Suppressor macrophage treated with lipopolysaccharide for 1 hour (primary cell): ENCODE measurements around the gene BID.

ENCODE experiments used
- DNase-seq, 3 donors: peaks; one replicate each; pipeline ENCODE4 v3.0.0-alpha.2; 2020 to 2022

BID gene

DNA sequence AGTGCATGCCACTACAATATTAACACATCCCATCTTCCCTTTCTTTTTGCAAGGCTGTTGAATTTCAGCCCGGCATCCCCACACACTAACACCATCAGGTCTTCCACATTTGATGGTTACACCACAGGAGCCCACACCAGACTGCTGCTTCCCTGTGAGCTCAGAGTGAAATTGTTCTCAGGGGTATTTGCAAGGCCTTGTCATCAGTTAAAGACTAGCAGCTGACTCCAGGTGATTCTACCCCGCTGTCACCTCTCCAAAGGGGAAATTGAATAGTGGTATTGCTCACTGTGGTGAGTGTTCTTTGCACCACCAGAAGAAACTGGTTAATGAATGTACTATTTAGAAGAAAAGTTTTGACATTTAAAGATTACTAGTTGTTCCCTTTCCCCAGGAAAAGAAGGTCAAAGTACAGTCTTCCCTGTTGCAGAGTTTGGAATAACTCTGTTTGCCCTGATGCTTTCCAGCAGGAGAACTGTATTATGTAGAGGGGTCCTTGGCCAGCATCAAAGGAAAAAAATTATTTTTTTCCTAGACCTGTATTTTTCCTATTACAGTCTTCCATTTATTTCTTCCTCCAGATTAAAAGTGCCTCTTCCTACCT lies 41.9 kb downstream of the BID start:
- no peak for DNase-seq

DNA sequence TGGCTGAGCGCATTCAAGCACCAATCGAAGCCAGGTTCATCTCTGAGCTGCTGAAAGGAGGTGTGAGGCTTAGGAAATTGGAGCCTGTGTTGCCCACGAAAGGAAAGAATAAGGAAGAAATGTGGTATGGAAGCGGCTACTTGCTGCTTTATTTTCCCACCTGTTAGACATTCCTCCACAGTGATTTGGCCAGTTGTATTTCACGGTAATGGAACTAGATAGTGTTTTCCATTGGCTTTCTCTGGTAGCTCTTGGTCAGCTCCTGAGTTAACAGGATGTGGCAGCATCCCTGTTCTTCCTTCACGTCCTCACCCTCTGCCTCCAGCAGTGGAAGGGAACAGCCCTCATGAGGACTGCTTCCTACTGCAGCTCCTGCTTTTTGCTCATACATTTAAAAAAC lies 44.7 kb downstream of the BID start:
- no peak for DNase-seq

DNA sequence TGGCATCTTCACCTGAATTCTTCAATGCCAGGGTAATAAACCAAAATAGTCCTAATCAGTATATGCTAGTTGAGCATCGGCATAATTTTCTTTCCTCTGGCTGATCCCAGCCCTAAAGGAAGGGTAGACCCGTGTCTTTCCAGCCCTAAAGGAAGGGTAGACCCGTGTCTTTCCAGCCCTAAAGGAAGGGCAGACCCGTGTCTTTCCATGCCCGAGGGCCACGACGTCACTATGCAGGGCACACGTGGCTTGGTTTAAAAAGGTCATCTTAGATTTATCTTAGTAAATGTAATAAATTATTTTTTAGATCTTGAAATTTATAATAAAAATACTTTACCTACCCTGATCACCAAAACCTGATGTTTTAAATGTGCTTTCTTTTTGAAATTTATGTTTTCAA lies 45.5 kb downstream of the BID start:
- no peak for DNase-seq

DNA sequence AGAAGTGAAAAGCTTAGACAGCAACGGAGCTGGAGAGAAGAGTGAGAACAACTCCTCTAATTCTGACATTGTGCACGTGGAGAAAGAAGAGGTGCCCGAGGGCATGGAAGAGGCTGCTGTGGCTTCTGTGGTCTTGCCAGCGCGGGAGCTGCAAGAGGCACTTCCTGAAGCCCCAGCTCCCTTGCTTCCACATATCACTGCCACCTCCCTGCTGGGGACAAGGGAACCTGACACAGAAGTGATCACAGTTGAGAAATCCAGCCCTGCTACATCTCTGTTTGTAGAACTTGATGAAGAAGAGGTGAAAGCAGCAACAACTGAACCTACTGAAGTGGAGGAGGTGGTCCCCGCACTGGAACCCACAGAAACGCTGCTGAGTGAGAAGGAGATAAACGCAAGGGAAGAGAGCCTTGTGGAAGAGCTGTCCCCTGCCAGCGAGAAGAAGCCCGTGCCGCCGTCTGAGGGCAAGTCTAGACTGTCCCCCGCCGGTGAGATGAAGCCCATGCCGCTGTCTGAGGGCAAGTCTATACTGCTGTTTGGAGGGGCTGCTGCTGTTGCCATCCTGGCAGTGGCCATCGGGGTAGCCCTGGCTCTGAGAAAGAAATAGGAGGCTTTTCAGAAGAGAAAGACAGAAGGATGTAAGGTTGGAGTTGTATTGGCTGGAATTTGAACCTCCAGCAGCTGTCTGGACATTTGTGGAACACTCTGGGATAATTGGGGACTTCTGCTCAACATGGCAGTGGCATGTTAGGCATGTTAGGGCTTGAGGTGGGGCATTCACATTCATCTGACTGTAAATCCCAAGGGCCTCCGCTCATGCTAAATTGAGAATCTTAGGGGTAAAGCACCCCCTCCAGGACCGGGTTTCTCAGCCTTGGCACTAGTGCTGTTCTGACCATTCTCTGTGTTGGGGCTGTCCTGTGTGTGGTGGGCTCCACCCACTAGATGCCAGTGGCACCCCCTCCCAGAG lies 47.1 kb downstream of the BID start:
- DNase-seq: peak in 1 of 3 donors; percentile 17

DNA sequence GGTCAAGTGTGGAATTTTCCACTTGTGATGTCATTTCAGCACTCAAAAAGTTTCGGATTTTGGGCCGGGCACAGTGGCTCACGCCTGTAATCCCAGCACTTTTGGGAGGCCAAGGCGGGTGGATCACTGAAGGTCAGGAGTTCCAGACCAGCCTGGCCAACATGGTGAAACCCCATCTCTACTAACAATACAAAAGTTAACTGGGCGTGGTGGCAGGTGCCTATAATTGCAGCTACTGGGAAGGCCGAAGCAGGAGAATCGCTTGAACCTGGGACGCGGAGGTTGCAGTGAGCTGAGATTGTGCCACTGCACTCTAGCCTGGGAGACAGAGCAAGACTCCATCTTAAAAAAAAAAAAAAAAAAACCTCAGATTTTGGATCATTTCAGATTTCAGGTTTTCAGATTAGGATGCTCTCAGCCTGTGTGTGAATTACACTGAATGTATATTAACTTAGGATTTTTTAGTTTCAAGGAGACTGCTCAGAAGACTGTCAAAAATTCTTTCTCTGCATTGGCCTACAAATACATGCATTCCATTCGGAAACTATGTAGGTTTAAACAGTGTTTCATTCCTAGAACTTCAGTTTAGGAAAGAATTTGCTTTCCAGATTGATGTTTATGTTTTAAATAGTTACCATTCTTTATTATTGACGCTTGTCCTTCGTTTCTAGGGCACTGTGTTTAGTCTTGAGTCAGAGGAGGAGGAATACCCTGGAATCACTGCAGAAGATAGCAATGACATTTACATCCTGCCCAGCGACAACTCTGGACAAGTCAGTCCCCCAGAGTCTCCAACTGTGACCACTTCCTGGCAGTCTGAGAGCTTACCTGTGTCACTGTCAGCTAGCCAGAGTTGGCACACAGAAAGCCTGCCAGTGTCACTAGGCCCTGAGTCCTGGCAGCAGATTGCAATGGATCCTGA lies 48.0 kb downstream of the BID start:
- DNase-seq: no peak

DNA sequence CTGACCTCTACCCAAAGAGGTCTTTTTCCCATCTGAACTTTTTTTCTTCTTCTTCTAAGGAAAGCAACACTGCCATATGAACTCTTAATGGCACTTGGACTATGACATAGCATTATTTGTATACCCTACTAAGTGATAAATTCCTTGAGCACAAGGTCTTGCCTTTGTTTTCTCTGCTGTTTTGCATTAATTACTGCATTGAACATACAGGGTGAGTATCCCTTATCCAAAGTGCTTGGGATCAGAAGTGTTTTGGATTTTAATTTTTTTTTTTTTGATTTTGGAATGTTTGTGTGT lies 48.8 kb downstream of the BID start:
- no peak for DNase-seq

DNA sequence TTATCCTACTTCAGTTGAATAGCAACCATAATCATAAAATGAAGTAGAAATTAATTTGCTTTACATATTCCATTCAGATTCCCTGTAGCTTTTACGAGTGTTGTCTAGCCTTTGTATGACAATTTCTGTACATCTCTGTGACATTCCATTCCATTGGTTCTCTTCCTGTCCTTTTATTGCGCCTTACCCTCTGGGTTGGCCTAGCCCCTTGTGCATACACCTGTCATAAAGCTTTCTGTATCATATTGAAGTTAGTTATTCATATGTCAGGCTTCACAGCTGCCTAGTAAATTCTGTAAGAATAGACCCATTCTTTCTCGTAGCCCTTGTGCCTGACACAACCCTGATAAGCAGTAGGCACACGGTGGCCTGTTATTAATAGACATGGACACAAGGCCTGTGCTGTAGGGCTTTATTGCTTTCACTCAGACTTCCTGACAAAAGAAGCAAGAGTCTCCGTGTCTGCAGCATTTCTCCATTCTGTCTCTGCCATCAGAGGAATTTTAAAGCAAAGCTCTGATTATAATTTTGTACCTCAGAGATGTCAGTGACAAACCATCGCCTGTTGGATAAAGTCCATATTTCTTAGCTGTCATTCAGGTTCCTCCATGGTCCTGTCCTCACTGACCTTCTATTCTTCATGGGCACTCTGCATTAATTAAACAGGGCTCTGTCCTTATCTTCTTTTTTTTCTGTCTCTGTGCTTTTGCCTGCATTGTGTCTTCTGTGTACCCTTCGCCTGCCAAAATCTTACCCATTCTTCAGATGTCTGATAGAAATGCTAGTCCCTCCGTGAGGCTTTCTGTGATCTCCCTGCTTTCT lies 49.4 kb downstream of the BID start:
- no peak for DNase-seq

DNA sequence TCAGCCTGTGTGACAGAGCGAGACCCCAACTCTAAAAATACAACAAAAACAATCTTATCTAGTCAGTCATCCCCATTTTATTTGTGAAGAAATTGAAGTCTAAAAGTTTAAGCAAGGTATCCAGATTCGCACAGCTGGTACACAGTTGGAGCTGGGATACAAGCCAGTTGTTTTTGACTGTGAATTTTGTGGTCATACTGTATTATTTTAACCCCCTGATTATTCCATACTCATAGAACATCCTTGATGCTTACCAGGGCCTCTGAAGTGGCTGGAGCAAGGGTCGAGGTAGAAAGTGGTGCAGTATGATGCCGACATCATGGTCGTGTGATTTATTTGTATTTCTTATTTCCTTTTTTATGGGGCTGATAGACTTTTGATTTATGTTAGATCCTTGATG lies 50.0 kb downstream of the BID start:
- no peak for DNase-seq

DNA sequence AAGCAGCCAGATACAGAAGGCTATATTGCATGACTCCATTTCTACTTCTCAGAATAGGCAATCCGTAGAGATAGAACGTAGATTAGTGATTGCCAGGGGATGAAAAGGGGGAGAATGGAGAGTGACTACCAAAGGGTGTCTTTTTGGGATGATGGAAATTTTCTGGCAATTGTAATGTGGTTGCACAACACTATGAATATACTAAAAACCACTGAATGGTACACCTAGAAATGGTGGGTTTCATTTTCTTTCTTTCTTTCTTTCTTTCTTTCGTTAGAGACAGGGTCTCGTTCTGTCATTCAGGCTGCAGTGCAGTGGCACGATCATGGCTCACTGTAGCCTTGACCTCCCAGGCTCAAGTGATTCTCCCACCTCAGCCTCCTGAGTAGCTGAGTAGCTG lies 54.4 kb downstream of the BID start:
- DNase-seq: no peak

DNA sequence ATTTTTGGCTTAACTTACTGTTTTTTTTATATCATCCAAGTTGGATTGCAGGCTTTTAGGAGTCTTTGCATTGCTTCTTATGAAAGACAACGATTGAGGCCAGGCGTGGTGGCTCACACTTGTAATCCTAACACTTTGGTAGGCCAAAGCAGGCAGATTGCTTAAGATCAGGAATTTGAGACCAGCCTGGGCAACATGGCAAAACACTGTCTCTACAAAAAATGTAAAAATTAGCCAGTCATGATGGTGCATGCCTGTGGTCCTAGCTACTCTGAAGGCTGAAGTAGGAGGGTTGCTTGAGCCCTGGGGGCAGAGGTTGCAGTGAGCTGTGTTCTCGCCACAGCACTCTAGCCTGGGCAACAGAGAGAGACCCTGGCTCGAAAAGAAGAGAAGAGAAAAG lies 56.6 kb downstream of the BID start:
- DNase-seq: no peak

DNA sequence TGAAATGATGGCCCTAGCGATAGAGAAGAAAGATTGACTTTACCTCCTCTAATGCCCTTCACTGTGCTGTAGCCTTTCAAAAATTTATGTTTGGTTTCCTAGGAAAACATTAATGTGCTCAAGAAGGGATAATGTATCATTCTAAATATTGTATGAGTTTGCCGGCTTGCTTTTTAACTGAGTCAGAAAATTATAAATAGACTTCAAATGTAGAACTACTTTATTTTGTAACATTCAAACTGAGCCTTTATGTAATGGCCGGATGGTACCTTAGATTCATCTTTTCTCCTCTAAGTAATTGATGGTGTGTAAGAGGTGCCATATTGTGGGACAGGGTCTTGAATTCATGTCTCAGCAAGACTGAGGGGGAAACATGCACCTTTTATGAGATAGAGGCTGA lies 57.7 kb downstream of the BID start:
- DNase-seq: no peak

DNA sequence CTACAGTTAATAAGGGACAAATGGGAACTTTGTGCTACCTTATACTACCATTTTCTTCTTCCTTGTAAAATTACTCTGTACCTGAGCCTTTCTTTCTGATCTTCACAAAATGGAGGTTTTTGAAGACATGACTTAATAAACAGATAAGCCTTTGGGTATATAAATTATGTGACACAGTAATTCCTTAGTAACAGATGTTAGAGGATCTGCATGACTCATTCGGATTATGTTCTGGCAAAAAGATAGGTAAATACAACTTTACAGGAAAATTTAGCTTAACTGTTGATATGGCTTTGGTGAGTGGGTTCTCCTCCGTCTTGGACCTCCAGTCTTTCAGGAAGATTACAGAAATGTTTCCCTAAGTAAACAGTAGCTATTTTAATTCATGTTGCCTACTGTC lies 61.8 kb downstream of the BID start:
- no peak for DNase-seq

DNA sequence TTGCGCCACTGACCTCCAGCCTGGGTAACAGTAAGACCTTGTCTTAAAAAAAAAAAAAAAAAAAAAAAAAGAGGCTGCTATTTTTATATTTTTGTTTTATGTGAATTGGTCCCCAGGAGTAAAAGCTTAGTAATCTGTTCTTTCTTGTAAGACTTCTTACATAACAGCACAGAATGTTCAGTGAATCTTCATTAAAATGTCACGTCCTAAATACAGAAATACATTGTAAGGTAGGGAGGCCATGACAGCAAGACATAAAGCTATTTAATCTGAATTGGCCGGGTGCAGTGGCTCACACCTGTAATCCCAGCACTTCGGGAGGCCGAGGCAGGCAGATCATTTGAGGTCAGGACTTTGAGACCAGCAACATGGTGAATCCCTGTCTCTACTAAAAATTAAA lies 64.2 kb downstream of the BID start:
- DNase-seq: no peak

DNA sequence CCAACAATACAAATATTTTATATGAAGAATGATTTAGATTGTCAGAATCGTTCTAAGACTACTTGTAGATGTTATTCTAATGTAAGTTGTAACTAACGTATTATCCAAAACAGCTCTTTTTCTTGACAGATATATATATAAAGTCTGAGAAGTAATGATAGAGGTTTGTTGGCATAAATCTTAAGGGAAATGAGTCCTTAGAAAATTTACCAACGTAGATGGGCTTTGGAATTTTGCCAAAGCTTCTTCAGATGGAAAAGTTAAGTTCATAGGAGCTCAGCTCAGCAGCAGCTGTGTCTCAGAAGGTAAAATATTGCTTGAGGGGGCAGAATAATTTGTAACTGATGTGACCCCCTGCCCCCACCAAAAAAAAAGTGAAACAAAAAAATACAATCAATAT lies 66.7 kb downstream of the BID start:
- no peak for DNase-seq

DNA sequence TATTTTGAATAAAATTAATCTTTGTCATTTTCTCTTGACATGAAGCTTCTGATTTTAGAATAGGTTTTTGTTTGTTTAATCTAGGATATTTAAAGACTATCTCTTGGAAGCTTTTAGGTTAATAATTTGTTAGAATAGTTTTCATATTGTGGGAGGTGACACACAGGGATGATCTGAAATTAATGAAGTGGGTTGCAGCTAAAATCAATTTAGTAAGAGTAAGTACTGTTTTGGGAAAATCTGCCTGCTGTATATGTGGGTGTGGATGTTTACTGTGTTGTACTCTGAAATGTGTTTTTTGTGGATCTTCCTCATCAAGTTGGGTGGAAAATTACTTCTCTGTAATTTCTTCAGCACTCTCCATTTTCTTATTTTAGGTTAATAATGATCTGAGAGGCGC lies 67.3 kb downstream of the BID start:
- peak in 2 of 3 donors; percentile 24 to 38 for DNase-seq

DNA sequence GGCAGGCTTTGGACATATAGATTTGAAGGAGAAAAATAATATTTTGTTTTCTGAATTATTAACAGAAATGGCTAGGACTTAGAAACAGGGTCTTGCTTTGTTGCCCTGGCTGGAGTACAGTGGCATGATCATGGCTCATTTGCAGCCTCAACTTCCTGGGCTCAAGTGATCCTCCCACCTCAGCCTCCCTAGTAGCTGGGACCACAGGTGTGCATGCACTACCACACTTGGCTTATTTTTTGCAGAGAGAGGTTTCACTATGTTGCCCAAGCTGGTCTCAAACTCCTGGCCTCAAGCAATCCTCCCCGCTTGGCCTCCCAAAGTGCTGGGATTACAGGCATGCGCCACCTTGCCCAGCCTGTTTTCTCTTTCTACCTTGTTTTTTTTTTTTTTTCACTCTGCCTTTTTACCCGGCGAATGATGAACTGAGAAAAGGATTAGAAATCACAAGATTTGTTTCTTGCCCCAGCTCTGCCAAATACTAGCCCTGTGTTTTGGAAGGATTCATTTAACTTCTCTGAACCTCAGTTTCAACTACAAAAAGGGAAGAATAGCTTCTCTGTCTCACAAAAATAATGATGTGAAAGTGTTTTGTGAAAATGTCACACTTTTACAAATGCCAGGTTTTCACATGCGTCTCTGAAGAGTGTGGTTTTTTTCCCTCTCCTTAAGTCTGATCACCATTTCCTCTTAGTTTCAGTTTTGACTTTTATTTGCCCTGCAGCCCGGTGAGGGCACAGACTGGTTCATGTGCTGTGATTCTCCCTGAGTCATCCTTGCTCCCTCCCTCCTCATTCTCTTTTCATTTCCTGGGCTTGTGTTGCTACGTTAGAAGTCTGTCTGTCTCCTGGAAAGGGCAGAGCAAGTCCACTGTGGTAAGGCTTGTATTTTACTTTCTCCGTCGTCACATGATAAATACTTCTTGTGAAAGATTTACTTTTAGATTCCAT lies 68.0 kb downstream of the BID start:
- peak; percentile 83 to 93 (median 85) for DNase-seq

DNA sequence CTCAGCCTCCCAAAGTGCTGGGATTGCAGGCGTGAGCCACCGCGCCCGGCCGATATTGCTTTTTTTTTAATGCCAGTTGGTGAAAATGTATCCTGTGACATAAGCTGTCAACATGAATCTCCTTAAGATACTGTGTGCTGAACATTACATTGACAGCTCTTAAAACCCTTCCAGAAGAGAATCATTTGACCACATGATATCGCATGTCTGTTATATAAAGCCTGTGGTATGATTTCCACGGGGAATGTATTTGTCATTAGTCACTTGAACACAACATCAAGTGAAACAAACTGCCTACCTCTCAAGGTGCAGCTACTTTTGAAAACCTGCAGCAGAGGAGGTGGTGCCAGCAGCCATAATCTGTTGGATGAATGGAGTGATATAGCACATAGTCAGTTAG lies 68.7 kb downstream of the BID start:
- DNase-seq: no peak

DNA sequence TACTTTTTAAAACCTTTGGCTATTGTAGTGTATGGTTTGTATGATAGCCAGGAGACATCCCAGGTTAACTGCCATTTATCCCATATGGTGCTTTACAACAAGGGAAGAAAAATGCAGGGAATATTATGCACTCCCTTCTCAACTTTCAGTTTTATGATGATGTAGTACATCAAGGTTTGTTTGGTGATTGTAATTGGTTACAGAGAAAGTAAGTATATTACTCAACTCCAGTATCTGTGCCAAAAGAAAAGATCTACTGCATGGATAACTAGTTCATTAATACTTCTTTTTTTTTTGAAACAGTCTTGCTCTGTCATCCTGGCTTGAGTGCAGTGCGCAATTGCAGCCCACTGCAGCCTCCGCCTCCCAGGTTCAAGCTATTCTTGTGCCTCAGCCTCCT lies 70.5 kb downstream of the BID start:
- no peak for DNase-seq

DNA sequence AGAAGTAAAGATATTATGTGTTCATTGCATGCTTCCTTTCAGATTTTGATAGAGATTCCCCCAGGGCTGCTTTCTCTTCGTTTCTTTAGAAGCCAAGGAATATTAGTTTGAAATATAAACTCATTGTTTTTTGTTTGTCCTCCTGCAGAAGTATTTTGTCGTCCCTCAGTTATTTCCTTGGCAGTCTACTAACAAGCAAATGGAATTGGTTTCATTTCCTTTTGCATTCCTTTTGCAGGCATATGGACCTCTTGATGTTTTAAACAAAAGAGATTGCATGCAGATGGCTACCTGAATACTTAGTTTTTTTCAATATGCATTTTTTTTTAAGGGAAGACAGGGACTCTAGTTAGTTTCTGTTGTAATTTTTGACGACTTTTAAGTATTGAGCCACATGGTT lies 73.5 kb downstream of the BID start:
- DNase-seq: no peak

DNA sequence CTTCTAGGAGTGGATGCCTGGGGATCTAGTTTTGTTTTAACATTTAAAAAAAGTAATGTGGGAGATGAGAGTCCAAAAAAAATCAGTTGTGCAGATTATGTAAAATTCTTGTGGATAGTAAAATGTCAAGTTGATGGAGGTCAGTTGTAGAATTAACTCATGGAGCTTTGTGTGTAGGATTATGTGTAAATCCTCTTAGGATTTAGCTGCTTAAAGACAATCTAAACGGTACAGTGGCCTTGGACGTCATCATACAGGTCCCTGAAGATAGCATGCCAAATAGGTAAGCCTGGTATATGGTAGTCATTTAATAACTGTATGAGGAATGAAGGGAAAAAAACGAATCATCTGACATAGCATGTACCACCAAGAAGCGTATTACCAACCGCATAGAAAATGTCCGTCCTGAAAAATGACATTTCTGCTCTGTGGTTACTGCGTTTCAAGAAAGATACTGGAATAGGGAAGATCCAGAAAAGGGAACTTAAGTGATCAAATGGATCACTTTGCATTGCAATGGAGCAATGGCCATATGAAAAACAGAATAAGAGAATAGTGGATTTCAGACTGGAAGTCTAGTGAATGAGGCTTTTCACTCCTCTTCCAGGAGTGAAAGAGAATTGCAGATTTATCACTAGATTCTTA lies 74.5 kb downstream of the BID start:
- peak; percentile 54 to 73 (median 72) for DNase-seq

DNA sequence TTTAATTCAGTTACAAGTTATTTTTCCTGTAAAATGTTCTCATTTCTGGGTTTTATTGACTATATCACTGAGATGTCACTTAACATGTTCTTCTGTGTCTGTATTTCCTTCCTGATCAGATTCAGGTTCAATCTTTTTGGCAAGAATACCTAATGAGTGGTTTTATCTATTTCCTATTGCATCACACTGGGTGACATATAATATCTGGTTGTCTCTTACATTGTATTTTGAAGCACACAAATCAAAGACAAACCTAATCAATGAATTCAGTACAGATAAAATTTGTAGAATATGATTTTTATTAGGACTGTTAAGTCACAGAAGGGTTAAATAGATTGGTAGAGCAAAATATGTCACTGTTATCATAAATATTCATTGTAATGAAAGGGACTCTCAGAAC lies 75.3 kb downstream of the BID start:
- DNase-seq: no peak
